Posterior cingulate gyrus (tissue), 11 donors: ENCODE data around the gene ERMP1.
"Not testable (repeated sequence)": the region's sequence is repeated elsewhere in the genome, so short reads cannot be mapped to it uniquely, and the experiment has no call there.

Experiments
- DNase-seq, 10 donors: peaks; one replicate each; pipeline versions ENCODE4 v3.0.0 to v3.0.0-alpha.2; 2020 to 2021; ENCODE audit warnings: mixed read lengths in 3 of 10
- intact Hi-C: fragments of 100-400 bp; cut with DNase I; formaldehyde crosslinking; loops from one replicate; pipeline ENCODE4 v1.15.1; 2023

Gene ERMP1

DNA sequence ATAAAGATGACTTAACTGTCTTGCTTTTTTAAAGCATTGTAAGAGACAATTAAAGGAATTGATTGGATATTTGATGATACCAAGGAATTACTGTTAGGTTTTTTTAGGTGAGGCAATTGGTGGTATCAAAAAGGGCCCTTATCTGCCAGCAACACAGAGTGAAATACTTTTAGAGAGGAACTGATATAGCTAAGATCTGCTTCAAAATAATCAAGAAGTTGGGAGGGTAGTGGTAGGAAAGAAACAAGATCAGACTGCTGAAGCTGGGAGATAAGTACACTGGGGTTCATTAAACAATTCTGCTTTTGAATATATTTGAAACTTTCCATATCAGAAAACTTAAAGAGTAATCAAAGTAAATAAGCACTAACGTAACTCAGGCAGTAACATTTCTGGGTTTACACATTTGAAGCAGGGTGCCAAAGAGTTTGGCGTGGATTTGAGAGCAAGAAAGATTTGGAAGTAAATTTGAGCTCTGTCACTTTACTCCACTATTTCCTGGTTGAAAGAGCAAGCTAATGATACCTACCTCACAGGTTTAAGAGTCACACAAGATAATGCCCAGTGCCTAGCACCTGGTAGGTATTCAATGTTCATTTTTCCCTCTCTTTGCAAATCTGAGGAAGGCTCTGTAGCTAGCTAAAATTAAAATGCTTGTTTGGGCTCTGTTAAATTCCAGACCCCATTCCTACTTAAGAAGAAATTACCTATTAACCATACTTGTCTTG, 6.9 kb downstream of the ERMP1 start:
- intact Hi-C loops: no loop called here
- no peak for DNase-seq

DNA sequence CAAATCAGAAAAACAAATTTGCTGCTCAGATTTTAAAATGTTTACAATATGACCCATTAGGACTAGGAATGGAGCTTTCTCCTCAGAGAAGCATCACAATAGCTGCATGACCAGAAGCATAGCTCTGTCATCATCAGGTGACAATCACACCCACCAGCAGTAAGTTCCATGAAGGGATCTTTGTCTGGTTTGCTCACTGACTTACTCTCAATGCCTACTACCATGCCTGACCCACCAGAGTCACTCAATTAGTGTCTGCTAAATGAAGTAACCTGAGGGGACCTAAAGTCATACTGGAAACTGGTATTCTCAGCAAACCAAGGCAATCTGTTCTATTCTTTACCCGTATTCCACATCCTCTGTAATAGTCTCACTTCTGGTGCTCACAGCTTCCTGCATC, 7.7 kb downstream of the ERMP1 start:
- intact Hi-C loops: no loop called here
- DNase-seq: no peak

DNA sequence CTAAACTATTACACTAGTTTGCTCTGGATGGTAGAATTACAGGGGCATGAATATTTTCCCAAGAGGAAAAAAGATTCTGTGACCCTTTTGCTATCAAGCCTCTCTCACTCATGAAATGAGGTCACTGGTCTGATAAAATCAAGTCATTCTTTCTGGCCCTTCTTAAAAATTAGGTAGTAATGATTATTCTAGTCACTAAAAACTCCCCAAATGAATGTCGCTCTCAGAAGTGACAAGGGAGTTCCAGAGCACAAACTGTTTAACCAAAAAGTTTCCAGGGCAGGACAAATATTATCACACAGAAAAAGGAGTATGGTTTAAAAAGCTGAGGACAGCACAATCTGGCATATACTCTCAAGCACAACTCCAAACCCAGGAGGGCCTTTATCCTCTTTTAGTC, 12.5 kb downstream of the ERMP1 start:
- no peak for DNase-seq
- intact Hi-C loops: no loop called here

DNA sequence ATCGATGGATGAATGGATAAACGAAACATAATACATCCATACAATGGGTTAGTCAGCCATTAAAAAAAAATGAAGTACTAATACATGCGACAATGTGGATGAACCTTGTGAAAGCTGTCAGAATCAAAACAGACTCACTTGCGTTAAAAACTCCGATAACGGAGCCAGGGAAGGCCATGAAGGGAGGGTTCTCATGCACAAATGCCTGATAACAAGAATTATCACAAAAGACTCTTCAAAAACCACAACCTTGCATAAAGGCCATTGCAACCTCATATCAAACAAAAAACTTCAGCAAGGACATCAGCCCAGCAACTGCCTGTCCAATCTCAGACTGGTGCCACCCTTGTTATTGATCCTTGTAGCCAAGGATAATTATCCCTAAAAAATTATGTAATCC, 13.7 kb downstream of the ERMP1 start:
- intact Hi-C loops: no loop called here

DNA sequence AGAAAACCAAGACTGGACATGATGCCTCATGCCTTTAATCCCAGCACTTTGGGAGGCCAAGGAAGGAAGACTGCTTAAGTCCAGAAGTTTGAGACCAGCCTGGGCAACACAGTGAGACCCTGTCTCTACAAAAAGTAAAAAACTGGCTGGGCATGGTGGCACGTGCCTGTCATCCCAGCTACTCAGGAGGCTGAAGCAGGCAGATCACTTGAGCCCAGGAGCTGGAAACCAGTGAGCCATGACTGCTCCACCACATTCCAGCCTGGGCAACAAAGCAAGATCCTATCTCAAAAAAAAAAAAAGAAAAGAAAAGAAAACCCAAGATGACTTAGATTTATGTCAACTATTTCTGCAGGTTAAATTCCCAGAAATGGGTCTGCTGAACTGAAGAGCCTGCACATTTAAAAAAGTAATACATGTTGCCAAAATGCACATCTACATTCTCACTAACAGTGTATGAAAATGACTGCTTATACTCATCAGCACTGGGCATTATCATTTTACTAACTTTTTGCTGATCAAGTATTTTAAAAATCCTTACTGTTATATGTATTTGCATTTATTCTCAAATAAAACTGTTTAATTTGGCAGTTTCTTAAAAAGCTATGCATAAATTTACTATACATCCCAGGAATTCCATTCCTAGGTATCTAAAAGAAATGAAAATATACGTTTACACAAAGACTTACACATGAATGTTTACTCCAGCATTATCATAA, 14.3 kb downstream of the ERMP1 start:
- no peak for DNase-seq
- intact Hi-C loops: no loop called here

More for the DNA sequence above, 13.7 kb downstream of the ERMP1 start:
- no peak for DNase-seq

DNA sequence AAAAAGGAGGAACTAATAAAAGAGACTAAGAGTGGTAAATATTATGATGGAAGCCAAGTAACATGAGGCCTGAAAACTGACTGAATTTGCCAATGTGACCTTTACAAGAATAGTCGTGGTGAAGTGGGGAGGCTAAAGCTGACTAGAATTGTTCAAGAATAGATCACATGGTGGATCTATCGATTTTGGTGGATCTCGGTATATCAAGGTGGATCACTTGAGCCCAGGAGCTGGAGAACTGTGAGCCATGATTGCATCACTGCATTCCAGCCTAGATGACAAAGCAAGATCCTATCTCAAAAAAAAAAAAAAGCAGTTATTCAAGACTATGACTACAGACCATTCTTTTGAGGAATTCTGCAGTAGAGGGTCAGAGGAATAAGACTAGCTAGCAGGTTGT, 15.1 kb downstream of the ERMP1 start:
- DNase-seq: no peak
- intact Hi-C loops: no loop called here

DNA sequence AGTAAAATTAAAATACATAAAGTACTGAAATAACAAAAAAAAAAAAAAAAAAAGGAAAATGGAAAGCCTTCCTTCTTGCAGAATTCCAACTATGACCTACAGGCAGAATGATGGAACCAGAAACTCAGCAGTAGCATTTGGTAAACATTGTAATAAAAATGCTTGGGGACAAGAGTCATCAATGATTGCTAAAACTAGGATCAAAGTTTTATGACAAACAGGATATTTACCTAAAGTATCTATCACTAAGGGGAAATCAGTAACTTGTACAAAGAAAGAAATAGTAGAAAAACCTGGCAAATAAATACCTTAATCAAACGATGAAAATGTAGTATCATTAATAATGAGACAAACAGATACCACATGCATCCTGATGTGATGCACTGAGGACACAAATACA, 17.5 kb downstream of the ERMP1 start:
- intact Hi-C loops: no loop called here
- DNase-seq: no peak

DNA sequence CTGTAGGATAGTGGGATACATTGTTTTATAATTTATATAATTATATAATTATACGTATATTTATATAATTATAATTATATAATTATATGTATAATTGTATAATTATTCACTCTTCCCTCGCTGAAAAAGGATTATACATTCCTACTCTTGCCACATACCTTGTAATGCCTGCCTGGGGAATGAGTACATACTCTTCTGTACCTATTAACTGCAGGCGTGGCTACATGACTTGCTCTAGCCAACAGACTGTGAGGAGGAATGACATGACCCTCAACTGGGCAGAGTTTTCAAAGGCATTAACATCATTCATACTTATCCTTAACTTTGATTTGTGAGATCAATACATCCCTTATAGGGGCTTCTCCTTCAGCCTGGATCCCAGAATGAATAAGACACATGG, 19.1 kb downstream of the ERMP1 start:
- intact Hi-C loops: no loop called here
- no peak for DNase-seq

DNA sequence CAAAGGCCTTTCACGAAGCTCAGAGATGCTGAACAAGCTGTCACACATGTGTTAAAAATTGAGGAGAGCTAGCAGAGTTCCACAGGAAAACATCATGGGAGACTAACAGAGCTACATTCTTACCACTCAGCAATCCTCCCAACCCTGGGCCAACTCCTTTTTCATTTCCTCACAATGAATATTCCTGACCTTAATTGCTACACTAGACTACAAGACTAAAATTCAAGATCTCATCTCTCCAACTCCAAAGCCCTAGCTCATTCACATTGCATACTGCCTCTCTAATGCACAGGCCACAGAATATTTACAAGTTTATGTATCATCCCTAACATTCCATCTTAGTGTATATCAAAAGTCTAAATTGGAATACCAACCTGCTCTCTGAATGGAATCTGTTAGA, 21.2 kb downstream of the ERMP1 start:
- intact Hi-C loops: no loop called here
- no peak for DNase-seq

DNA sequence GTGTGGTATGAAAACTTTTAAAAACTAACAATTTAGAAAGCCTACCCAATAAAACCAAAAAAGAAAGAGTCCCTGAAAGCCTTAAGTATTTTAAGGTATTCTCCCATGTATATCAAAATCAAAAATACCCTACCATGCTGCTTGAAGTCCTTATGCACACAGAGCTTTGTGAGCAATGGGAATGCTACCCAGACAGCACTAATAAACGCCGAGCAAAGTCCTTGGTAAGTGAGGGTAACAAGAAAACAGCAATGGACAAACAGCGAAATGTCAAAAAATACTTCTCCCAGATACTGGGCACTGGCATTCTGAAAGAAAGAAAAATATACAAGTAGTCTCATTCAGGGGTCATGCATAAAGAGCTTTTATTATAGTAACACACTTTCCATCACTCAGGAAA, 27.4 kb downstream of the ERMP1 start:
- intact Hi-C loops: no loop called here
- DNase-seq: no peak

DNA sequence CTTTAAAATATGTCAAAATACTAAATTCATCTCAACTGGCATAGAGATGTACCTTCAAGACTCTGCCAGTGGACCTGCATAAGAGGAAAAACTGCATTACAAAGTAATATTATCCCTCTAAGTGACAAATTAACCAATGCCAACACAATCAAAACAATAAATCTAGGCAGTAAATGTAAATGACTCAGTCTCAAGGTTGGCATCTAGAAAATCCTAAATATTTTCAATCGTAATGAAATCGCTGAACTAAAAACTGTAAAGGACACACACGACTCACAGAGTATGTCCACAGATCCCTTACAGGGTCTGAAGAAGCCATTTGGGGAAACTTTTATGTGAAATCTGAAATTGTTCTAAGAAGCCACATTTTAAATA, 31.2 kb downstream of the ERMP1 start:
- no peak for DNase-seq
- intact Hi-C loops: no loop called here

DNA sequence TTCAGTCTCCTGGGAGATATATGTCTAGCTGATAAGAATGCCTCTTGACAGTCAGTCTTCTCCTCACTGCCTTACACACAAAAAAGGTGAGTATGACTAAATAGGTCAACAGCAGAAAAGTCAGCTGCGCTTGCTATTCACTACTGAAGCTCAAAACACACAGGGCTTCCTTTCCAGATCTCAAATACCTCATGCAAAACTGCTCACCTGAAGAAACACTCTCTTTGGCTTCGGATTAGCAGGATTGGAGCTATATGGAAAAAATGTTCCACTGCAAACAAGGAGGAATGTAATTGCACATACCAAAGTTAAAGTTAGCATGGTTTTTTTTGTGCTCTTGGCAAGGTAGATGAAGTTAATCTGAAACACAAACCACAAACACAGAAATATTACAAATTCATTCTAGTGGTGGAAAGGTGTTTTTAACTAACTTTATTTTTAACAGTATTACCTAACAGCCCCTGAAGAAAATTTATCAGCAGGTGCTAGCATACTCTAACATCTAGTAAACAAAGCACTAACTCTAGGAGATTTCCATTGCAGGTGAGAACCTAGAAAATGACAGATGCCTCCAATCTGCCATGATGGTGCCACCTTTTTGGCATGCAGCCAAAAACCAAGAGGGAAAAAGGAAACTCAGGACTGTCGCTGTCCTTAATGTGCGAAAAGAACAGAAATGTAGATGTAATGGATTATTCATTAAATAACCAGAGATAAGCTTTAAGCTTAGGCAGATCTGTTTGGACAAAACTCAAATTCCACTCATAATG, 31.8 kb downstream of the ERMP1 start:
- DNase-seq: no peak
- intact Hi-C loops: no loop called here

DNA sequence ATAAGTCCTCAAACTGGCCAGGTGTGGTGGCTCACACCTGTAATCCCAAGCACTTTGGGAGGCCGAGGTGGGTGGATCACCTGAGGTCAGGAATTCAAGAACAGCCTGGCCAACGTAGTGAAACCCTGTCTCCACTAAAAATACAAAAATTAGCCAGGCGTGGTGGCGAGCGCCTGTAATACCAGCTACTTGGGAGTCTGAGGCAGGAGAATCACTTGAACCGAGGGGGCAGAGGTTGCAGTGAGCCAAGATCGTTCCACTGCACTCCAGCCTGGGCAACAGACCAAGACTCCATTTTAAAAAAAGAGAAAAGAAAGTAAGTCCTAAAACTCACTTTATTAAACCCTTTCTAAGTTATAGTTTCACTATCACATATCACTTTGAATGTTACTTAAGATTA, 32.5 kb downstream of the ERMP1 start:
- DNase-seq, intact Hi-C loops: not testable (repeated sequence)

DNA sequence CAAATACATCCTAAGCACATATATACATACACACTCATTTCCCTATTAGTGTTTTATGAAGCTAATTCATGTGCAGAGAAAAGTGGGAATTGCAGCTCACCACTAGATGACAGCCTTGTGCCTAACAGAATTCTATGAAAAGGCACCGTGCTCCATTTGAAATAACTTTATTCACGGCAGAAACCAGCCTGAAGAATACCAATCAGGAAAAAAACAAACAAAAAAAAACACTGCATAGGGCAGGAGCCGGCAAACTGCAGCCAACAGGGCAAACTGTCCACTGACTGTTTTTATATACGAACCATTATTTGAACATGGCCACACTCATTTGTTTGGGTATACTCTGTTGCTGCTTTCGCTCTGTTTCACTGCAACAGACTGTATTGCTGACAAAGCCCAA, 33.6 kb downstream of the ERMP1 start:
- intact Hi-C loops: loop anchor here (5.0 to 10.0 kb wide), 3 partner anchors 33 to 508 kb away; partner anchors contain the start of gene ERMP1
- peak in 3 of 10 donors; percentile 24 to 59 (median 26) for DNase-seq

DNA sequence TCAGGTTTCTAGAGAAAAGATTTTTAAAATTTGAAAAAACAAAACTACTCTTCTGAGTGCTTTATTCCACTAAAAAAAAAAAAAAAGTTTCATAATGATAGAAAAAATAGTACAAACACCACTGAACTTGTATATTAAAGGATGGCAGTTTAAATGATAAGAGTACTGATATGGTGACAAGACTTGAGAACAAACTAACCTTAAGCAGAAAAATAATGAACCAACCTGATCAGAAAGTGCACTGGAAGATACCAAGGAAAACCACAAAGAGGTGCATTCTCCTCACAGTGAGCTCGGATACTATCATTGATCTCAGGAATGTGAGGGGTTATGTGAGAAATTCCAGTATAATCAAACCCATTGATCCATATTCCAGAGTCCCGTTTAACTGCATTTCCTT, 34.3 kb downstream of the ERMP1 start:
- intact Hi-C loops: loop anchor here (5.0 to 10.0 kb wide), 3 partner anchors 34 to 509 kb away; partner anchors contain the start of gene ERMP1
- no peak for DNase-seq

DNA sequence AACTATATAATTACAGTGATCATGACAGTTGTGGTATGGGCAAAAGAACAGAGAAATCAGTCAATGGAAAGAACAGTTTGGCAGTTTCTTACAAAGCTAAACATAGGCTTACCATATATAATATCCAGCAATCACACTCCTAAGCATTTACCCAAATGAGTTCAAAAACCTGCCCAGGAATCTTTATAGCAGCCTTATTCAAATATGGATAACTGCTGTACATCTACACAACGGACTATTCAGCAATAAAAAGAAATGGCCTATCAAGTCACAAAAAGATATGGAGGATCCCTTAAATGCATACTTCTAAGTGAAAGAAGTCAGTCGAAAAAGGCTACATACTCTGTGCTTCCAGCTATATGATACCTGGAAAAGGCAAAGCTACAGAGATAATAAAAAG, 36.6 kb downstream of the ERMP1 start:
- intact Hi-C loops: loop anchor here (5.0 to 10.0 kb wide), 3 partner anchors 36 to 511 kb away; partner anchors contain the start of gene ERMP1

DNA sequence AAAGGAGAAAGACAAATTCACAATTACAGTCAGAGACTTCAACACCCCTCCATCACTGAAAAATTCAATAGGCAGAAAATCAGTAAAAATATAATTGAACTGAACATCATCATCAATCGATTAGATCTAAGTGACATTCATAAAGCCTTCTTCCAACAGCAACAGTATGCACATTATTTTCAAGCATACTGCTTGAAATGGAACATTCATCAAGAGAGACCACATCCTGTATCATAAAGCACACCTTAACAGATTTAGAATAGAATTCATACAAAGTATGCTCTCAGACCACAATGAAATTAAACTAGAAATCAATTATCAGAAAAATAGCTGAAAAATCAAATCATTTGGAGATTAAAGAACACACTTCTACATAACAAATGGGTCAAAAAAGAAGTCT, 39.1 kb downstream of the ERMP1 start:
- DNase-seq: no peak
- intact Hi-C loops: loop anchor here (10.0 kb wide), 1 partner anchor 401 kb away; no protein-coding TSS in a partner anchor

More for the DNA sequence above, 36.6 kb downstream of the ERMP1 start:
- DNase-seq: no peak

DNA sequence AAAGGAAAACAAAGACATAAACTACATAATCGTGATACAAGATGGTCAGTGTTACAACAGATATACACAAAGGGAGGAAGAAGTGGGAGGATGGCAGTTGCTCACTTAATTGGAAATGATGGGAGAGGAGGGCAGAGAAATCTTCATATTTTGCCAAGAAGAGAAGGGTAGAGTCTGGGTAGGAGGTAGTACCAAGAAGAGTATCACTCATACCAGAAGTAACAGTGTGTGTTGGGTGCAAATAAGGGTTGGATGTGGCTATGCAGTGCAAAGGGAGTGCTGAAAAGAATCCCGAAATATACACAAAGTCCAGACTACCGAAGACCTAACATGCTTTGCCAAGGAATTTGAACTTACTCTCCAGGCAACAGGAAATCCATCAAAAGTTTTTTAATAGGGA, 41.0 kb downstream of the ERMP1 start:
- intact Hi-C loops: loop anchor here (10.0 kb wide), 1 partner anchor 403 kb away; no protein-coding TSS in a partner anchor

DNA sequence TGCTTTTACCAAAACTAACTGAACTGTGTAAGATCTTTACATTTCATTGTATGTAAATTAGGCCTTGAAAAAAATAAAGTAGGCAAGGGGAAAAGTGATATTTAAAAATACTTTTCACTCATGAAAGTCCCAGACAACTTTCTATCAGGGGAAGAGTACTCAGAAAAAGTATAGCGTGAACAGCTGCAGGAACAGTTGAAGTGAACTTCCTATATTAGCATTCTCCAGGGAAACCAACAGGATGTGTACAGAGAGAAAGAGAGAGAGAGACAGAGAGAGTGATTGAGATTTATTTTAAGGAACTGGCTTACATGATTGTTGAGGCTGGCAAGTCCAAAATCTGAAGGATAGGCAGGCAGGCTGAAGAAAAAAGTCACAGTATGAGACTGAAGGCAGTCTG, 42.0 kb downstream of the ERMP1 start:
- no peak for DNase-seq
- intact Hi-C loops: loop anchor here (10.0 kb wide), 1 partner anchor 404 kb away; no protein-coding TSS in a partner anchor

More for the DNA sequence above, 41.0 kb downstream of the ERMP1 start:
- DNase-seq: no peak

DNA sequence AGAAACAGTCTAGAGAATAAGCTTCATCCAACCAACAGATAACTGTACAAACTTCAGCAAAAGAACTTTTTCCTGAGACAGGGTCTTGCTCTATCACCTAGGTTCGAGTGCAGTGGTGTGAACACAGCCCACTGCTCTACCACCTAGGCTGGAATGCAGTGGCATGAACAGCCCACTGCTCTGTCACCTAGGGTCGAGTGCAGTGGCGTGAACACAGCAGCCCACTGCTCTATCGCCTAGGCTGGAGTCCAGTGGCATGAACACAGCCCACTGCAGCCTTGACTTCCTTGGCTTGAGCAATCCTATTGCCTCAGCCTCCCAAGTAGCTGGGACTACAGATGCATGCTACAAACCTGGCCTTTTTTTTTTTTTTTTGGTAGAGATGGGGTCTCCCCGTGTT, 43.4 kb downstream of the ERMP1 start:
- intact Hi-C loops: no loop called here

DNA sequence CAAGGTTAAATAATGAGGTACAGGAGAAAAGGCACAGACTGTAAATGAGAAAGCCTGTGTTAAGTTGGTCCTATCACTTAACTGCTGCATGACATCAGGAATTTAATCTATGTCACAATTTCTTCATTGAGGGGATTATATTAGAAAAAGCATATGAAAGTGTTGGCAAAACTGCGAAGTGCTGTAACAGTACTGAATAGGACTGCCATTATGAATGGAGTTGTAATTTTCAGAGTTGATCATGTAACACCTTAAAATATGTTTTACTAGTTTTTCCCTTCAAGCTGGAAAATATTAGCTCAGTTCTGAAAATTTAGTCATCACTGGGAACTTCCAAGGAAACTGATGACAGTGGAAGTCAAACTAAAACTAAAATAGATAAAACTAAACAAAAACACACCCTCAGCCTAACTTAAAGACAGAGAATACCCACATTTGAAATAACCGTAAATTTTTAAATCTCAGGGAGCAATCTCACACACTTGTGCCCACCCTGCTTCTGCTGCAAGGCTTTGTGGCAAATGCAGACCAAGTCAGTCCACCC, 45.1 kb downstream of the ERMP1 start:
- intact Hi-C loops: no loop called here
- DNase-seq: no peak

More for the DNA sequence above, 43.4 kb downstream of the ERMP1 start:
- DNase-seq: no peak
